CD14-positive monocyte (primary cell): ENCODE data around the gene VCPKMT. TPM values are rescaled to one million over a fixed set of nuclear protein-coding genes. Genes with fewer than 3 reads are reported as not detected.

Experiments
- DNase-seq, 3 donors: peaks; one replicate each; pipeline ENCODE4 v3.0.0-alpha.2; 2011 to 2022
- H2AFZ ChIP-seq: 2 replicates; pipeline ENCODE4 v1.6.0; 2012; ENCODE audit warnings: mild to moderate bottlenecking, low read depth, low read length, inconsistent platforms; ENCODE audit not compliant: insufficient read depth, poor library complexity, severe bottlenecking
- H3K27ac ChIP-seq, 2 donors: 1 replicate in 1 of 2; 2 replicates in 1 of 2; pipeline ENCODE4 v1.5.1; 2012 to 2013; ENCODE audit warnings: low read length in 2 of 2, control low read depth in 1 of 2, inconsistent platforms in 1 of 2, low read depth in 1 of 2, mild to moderate bottlenecking in 1 of 2
- H3K27me3 ChIP-seq, 2 donors: one replicate each; pipeline versions ENCODE4 v1.6.0 to v1.6.1; 2011 to 2013; ENCODE audit warnings: low read length in 2 of 2; ENCODE audit not compliant: control insufficient read depth in 2 of 2, insufficient read depth in 2 of 2
- H3K36me3 ChIP-seq, 2 donors: replicated peaks in 1 of 2; 1 replicate in 1 of 2; 2 replicates in 1 of 2; pipeline versions ENCODE4 v1.5.1 to v1.6.1; 2012 to 2013; ENCODE audit warnings: low read length in 2 of 2, control low read depth in 1 of 2, inconsistent platforms in 1 of 2, mild to moderate bottlenecking in 1 of 2; ENCODE audit not compliant: insufficient read depth in 2 of 2, control insufficient read depth in 1 of 2
- H3K4me1 ChIP-seq, 2 donors: 1 replicate in 1 of 2; 2 replicates in 1 of 2; pipeline versions ENCODE4 v1.5.1 to v1.6.1; 2012 to 2013; ENCODE audit warnings: low read length in 2 of 2, control low read depth in 1 of 2, inconsistent platforms in 1 of 2, mild to moderate bottlenecking in 1 of 2, moderate library complexity in 1 of 2; ENCODE audit not compliant: insufficient read depth in 2 of 2, control insufficient read depth in 1 of 2
- H3K4me2 ChIP-seq: replicated peaks from 2 replicates; pipeline ENCODE3; 2012; ENCODE audit warnings: low read length, moderate library complexity, mild to moderate bottlenecking; ENCODE audit not compliant: poor library complexity, severe bottlenecking; ENCODE audit errors: extremely low read depth
- H3K4me3 ChIP-seq, 3 experiments: fragments of 200-600 bp in 1 of 3; sonication (generic) in 1 of 3; replicated peaks in 1 of 3; 1 replicate in 2 of 3; 2 replicates in 1 of 3; pipeline ENCODE4 v1.5.1; 2011 to 2013; ENCODE audit warnings: low read length in 3 of 3, mild to moderate bottlenecking in 3 of 3, control low read depth in 2 of 3, low read depth in 2 of 3, inconsistent platforms in 1 of 3, moderate library complexity in 1 of 3
- H3K79me2 ChIP-seq: 2 replicates; pipeline ENCODE4 v1.6.0; 2012; ENCODE audit warnings: mild to moderate bottlenecking, control low read depth, inconsistent platforms, low read length, moderate library complexity; ENCODE audit not compliant: insufficient read depth
- H3K9ac ChIP-seq: 2 replicates; pipeline ENCODE4 v1.6.0; 2017; ENCODE audit warnings: low read length, mild to moderate bottlenecking; ENCODE audit not compliant: insufficient read depth, poor library complexity, severe bottlenecking
- H3K9me3 ChIP-seq, 2 donors: replicated peaks in 1 of 2; 1 replicate in 1 of 2; 2 replicates in 1 of 2; pipeline versions ENCODE4 v1.5.1 to v1.6.1; 2012 to 2013; ENCODE audit warnings: low read length in 2 of 2, control low read depth in 1 of 2; ENCODE audit not compliant: control insufficient read depth in 1 of 2, insufficient read depth in 1 of 2
- H4K20me1 ChIP-seq: 2 replicates; pipeline ENCODE4 v1.6.0; 2012; ENCODE audit warnings: mild to moderate bottlenecking, low read length, control low read depth, moderate library complexity; ENCODE audit not compliant: insufficient read depth
- H3K27ac Mint-ChIP-seq, 7 donors: one replicate each; pipeline ENCODE4 v1.8.0; 2020; ENCODE audit warnings: mild to moderate bottlenecking in 7 of 7, mixed read lengths in 7 of 7, moderate library complexity in 6 of 7, inconsistent platforms in 2 of 7
- H3K27me3 Mint-ChIP-seq, 3 donors: one replicate each; pipeline ENCODE4 v1.8.0; 2021 to 2022; ENCODE audit warnings: low read depth in 3 of 3, mild to moderate bottlenecking in 3 of 3, mixed read lengths in 3 of 3, moderate library complexity in 3 of 3, inconsistent platforms in 1 of 3
- H3K36me3 Mint-ChIP-seq, 2 donors: one replicate each; pipeline ENCODE4 v1.8.0; 2020; ENCODE audit warnings: mixed read lengths in 2 of 2, inconsistent platforms in 1 of 2, mild to moderate bottlenecking in 1 of 2
- H3K4me1 Mint-ChIP-seq: one replicate; pipeline ENCODE4 v1.8.0; 2020; ENCODE audit warnings: mild to moderate bottlenecking, mixed read lengths
- H3K4me3 Mint-ChIP-seq, 2 donors: one replicate each; pipeline ENCODE4 v1.8.0; 2020; ENCODE audit warnings: mild to moderate bottlenecking in 2 of 2, mixed read lengths in 2 of 2, moderate library complexity in 1 of 2
- H3K9me3 Mint-ChIP-seq, 7 donors: one replicate each; pipeline ENCODE4 v1.8.0; 2020 to 2022; ENCODE audit warnings: mixed read lengths in 7 of 7, mild to moderate bottlenecking in 6 of 7, moderate library complexity in 6 of 7, inconsistent platforms in 2 of 7
- WGBS: methylation state at CpG from one replicate; pipeline ENCODE4 v1.1.5; 2013; ENCODE audit warnings: missing lambda C conversion rate; ENCODE audit not compliant: insufficient coverage; 5-methylcytosine and 5-hydroxymethylcytosine counted together
- intact Hi-C, 2 donors: fragments of 100-400 bp; cut with micrococcal nuclease; formaldehyde crosslinking; loops; one replicate each; pipeline versions ENCODE4 v1.15.0 to v1.15.1; 2023
- polyA plus RNA-seq, 3 donors: library from polyadenylated mRNA; depleted of rRNA in 1 of 3; unstranded in 2 of 3; stranded (reverse) in 1 of 3; fragments of 300-500 nt in 2 of 3; fragments of >200 nt in 1 of 3; fragmentation: Illumina TruSeq in 2 of 3; gene quantifications; 1 replicate in 2 of 3; 2 replicates in 1 of 3; pipeline ENCODE4 v1.2.3, GENCODE V29; 2012 to 2021
- TF ChIP-seq, protein P1 (sequence below): fragments of 200-600 bp; IDR thresholded peaks from one replicate; pipeline ENCODE4 v1.8.0; 2022; ENCODE audit warnings: antibody characterized with exemption, mild to moderate bottlenecking

The VCPKMT gene
- polyA plus RNA-seq, 3 donors: 3.4 to 14.2 (median 3.5) TPM

DNA sequence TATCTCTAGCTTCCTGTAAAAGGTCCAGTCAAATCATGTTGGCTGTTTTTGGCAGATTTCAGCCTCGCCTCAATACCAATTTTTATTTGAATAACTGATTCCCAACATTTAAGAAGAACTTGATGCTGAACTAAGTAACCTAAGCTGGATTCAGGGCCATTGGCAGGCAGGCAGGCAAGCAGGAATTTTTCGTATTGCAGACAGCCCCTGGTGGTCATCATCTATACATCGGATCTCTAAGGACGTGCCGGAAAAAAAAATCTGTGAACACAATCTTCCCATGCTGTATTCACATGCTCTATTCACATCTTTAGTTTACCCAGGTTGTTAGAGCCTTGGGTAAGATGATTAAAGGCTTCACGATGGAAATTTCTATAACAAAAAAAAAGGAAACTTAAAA lies 7.0 kb downstream of the VCPKMT start:
- no peak for DNase-seq
- Mint-ChIP-seq H3K36me3 (peaks cover 46 to 72% of the 10 kb centered on the region in 2 donors), H3K4me1 (no peaks in the 10 kb centered on the region), H3K27me3 (no peaks in the 10 kb centered on the region), H3K4me3 (no peak overlapping the region), H3K9me3 (no peaks in the 10 kb centered on the region), H3K27ac (no peak overlapping the region)
- no peak overlapping the region for H3K27ac ChIP-seq
- peaks cover 47 to 84% of the 10 kb centered on the region in 2 donors for H3K36me3 ChIP-seq
- no peak overlapping the region for H3K4me2 ChIP-seq
- H3K9ac ChIP-seq: no peak overlapping the region
- no peak overlapping the region for H3K4me3 ChIP-seq
- peaks cover 1% of the 10 kb centered on the region for H3K79me2 ChIP-seq
- H3K4me1 ChIP-seq: no peaks in the 10 kb centered on the region
- no peaks in the 10 kb centered on the region for H4K20me1 ChIP-seq
- H3K27me3 ChIP-seq: no peaks in the 10 kb centered on the region
- H2AFZ ChIP-seq: no peak overlapping the region
- TF ChIP-seq, protein P1, sequence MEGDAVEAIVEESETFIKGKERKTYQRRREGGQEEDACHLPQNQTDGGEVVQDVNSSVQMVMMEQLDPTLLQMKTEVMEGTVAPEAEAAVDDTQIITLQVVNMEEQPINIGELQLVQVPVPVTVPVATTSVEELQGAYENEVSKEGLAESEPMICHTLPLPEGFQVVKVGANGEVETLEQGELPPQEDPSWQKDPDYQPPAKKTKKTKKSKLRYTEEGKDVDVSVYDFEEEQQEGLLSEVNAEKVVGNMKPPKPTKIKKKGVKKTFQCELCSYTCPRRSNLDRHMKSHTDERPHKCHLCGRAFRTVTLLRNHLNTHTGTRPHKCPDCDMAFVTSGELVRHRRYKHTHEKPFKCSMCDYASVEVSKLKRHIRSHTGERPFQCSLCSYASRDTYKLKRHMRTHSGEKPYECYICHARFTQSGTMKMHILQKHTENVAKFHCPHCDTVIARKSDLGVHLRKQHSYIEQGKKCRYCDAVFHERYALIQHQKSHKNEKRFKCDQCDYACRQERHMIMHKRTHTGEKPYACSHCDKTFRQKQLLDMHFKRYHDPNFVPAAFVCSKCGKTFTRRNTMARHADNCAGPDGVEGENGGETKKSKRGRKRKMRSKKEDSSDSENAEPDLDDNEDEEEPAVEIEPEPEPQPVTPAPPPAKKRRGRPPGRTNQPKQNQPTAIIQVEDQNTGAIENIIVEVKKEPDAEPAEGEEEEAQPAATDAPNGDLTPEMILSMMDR: no peak
- no peaks in the 10 kb centered on the region for H3K9me3 ChIP-seq
- WGBS: no CpG with 5 or more reads among the region's 6 CpGs
- intact Hi-C loops: loop anchor here (5.0 to 10.0 kb wide), 2 partner anchors 215 to 247 kb away; partner anchors contain the start of gene ARF6 (in 1 of the 2)

- H3K4me3 ChIP-seq: no peak overlapping the region
- H3K4me1 Mint-ChIP-seq: peaks cover 7% of the 10 kb centered on the region
- H4K20me1 ChIP-seq: no peaks in the 10 kb centered on the region
- peaks cover 5 to 7% of the 10 kb centered on the region in 2 donors for H3K4me1 ChIP-seq
- H3K36me3 Mint-ChIP-seq: peaks cover 38 to 65% of the 10 kb centered on the region in 2 donors
- H3K9me3 Mint-ChIP-seq: no peaks in the 10 kb centered on the region
- H2AFZ ChIP-seq: no peak overlapping the region
- H3K27me3 ChIP-seq: no peaks in the 10 kb centered on the region
- TF ChIP-seq, protein P1: no peak
- no peak overlapping the region for H3K27ac Mint-ChIP-seq
- no CpG with 5 or more reads among the region's 2 CpGs for WGBS
- H3K27ac ChIP-seq: no peak overlapping the region
- H3K9me3 ChIP-seq: no peaks in the 10 kb centered on the region
- no peak overlapping the region for H3K4me3 Mint-ChIP-seq
- no peaks in the 10 kb centered on the region for H3K79me2 ChIP-seq
- no peak overlapping the region for H3K9ac ChIP-seq
- H3K27me3 Mint-ChIP-seq: no peaks in the 10 kb centered on the region
- no peak for DNase-seq
- peaks cover 40 to 70% of the 10 kb centered on the region in 2 donors for H3K36me3 ChIP-seq
- H3K4me2 ChIP-seq: no peak overlapping the region
- intact Hi-C loops: loop anchor here (5.0 to 10.0 kb wide), 2 partner anchors 213 to 246 kb away; partner anchors contain the start of gene ARF6 (in 1 of the 2)
These were observed 8.5 kb downstream of the VCPKMT start for GRCh38 chr14:50107850-50108249.
